IPS-NIHi7 (cell line): ENCODE measurements around the gene SPARCL1.
A peak's percentile ranks its signal among the peaks of the same experiment; 100 is the strongest.
"Not testable (repeated sequence)": the region's sequence is repeated elsewhere in the genome, so short reads cannot be mapped to it uniquely, and the experiment has no call there.

Source experiments
- DNase-seq: peaks from one replicate; pipeline ENCODE4 v3.0.0; 2012; ENCODE audit warnings: mixed read lengths; ENCODE audit errors: extremely low spot score

Gene SPARCL1

GRCh38 chr4:87529187-87529586, at the start of gene SPARCL1:
SPARCL1 (minus strand) TSS chr4:87529376; CDS start chr4:87499574, 29,802 bp downstream.
- DNase-seq: peak; percentile 14

GRCh38 chr4:87575983-87576382, 46.8 kb upstream of the SPARCL1 start:
- DNase-seq: no peak

- DNase-seq: no peak
Measured at GRCh38 chr4:87575408-87575807, 46.2 kb upstream of the SPARCL1 start.

GRCh38 chr4:87574996-87575395, 45.8 kb upstream of the SPARCL1 start:
- DNase-seq: no peak

- DNase-seq: not testable (repeated sequence)
Measured at GRCh38 chr4:87574376-87574775, 45.2 kb upstream of the SPARCL1 start.

GRCh38 chr4:87570290-87570805, 41.2 kb upstream of the SPARCL1 start:
- DNase-seq: no peak

DNA sequence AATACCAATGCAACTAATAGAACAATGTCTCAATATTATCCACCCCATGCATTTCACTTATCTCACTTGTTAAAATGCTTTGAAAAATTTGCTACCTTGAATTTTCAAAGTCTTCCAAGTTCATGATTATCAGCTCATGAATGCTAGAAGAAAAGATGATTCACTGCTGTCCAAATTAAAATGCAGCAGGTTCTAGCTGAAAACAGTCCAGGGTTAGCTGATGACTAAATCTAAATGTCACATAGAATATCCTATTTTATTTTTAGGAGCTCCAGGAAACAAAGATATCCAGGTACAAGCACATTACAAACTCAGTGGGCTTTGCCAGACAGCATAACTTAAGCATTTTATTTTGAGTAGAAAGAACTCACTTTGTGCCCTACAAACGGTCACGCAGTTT, 38.0 kb upstream of the SPARCL1 start:
- DNase-seq: no peak

DNA sequence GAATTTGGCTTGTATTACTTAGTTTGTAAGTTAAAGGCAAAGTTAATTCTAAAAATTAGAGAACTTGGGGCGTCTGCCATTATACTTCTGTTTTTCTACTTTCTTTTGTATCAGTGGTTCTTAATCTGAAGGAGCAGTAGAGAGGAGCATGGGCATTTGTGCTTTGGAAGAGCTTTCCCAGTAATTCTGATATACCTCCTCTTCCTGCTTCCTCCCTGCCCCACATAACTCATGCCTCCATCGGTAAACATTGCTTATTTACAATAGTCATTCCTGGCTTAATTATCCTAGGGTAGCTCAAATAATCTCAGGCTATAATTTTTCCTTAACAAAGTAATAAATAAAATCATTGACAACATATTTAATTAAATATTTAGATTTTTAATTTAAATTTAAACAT, 37.1 kb upstream of the SPARCL1 start:
- no peak for DNase-seq

DNA sequence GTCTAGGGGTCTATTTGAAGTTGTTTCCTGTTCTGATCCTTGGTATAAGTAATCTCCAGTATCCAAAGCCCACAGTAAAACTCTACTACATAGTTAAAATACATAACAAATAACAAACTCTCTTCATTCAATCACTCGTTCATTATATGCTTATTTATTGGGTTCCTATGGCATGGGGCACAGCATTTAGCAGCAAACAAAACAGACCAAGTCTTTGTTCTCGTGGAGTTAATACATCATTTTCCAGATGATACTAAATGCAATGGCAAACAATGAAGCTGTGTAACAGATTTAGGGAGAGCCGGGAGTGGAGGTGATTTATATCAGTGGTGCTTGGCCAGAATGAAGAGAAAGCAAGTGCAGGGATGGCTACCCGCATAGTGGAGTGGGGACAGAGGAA, 36.6 kb upstream of the SPARCL1 start:
- no peak for DNase-seq

DNA sequence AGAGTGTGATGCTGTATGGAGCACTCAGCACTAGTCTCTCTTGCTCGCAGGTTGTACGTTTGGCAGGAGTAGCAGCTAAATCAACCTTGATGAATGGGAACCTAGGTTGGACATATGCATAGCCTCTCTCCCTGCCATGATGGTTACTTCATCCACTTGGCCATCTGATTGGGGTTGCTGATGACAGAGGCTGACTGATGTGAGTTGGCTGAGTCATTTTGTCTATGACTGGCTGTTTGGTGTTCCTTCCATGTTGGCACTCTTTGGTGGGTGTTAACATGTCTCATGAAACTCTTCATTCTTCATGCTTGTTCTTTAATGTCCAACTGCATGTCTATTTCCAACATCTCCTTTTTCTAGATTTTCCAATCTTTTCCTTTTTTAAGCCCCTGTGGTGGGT, 31.6 kb upstream of the SPARCL1 start:
- no peak for DNase-seq

DNA sequence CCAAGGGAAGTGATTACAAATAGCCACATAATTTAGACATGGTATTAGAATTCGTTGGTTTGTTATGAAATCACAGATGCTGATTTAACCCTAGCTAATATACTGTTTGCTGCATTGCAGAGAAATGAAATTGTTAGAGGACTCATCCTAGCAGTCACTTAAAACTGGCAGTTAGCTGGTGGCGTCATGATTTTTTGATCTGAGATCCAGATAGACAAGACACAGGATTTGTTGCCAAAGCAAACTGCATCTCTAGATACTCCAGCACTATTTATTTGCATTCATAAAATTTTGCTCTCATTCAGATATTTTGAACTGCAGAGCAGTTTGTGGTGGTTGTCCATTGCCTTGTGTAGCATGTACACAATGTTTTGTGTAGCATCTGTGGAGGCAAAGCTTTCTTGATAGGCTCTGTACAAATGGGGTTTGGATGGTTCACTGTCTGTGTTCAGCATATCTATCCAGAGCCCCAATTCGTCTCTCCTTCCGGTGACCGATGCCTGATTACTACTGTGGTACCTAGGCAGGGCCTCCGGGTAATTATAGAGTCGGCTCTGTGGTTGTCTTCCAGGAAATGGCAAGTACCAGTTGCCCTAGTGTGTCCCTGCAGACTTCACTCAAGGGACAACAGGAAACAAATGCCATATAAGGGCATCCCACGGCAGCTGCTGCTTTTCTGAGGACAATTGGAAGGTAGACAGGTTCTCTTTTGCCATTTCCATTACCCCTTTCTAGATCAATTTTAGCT, 30.1 kb upstream of the SPARCL1 start:
- DNase-seq: peak; percentile 63

GRCh38 chr4:87557348-87557747, 28.2 kb upstream of the SPARCL1 start:
- no peak for DNase-seq

DNA sequence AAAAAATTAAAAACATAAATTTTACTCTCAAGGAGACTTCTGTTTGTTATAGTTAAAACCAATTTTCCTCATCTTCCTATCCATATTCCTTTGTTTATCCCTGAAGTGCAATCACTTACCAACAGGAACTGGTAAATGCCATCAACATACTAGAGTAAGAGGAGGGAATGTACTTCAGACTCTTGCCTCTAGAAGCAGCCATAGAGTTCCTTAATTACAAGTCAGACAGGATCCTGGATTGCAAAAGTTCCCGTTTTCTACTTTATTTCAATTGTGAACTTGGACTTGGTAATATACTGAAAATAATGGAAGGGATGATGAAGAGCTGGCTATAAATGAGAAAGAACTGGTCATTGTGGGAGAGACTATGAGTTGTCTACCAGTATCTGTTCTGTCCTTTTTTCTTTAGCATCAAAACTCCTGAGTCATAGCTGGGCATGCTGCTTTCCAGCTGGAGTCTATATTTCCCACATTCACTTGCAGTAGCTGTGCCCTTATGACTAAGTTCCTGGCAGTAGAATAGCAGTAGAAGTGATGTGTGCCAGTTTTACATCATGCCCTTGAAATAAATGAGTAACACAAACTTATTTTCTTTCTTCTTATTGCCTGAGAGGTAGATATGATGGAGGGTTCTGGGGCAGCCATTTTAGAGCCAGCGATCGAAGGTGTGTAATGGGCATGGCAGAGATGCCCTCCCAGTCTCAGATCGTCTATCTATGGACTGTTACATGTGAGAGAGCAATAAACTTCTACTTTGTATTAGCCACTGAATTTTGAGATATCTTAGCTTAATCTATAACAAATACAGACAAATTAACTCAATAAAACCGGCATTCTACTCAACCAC, 26.8 kb upstream of the SPARCL1 start:
- no peak for DNase-seq

DNA sequence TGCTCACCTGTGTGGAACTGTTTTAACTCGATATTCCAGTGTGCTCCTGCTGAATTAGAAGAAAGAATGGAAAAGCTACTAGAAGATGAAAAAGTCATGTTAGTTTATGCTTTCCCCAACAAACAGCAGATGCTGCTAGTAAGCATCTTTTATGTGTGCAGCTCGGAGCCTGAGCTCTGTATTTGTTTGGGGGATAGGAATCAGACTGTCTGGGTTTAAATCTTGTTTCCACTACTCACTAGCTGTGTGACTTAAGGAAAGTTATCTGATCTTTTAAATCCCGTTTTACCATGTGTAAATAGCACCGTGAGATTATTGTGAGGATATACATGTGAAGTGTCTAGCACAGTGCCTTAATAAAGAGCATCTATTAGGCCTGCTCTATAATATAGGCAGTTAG, 24.0 kb upstream of the SPARCL1 start:
- no peak for DNase-seq

DNA sequence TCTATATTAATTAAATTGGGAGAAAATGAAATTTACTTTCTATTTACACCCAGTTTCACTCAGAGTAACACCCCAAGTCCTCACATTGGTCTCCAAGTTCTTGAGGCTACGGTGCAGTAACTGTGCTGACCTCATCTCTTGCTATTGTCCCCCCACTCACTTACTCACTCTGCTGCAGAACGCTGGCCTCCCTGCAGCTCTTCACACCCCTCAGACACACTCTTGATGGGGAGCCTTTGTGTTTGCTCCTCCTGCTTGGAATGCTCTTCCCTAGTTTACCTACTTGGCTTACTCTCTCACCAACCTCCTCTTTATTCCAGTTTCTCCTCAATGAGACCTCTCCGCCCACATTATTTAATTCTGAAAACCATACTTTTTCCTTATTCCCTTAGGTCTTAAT, 22.2 kb upstream of the SPARCL1 start:
- DNase-seq: peak; percentile 51

GRCh38 chr4:87547016-87547708, 18.0 kb upstream of the SPARCL1 start:
- no peak for DNase-seq

- peak; percentile 22 for DNase-seq
Measured at GRCh38 chr4:87545052-87545451, 15.9 kb upstream of the SPARCL1 start.

DNA sequence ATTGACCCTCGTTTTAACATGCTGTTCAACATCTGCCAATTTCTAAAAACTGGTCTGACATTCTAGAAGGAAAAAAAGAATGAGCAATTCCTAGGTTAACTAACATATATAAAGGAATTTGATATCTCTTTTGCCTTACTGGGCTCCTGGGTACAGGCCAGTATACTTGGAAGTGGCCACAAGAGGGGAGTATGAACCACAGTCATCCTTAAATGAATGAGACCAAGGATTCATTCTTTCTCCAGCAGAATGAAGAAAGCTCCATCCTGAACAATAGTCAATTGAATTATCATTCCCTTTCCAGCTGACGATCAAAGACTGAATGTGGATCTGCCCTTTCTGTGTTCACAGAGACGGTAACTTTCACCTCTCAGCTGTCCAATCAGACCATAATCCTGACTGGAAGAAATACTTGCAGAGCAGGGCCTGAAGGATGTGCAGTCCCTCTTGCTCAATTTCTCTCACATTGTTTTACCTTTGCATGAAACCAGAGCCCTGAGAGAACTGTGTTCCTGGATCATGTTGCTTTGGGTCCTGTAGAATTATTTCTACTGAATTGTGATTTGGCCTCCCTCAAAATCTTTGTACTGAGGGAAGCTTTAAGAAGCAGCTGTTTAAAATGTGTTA, 14.8 kb upstream of the SPARCL1 start:
- DNase-seq: peak; percentile 65

DNA sequence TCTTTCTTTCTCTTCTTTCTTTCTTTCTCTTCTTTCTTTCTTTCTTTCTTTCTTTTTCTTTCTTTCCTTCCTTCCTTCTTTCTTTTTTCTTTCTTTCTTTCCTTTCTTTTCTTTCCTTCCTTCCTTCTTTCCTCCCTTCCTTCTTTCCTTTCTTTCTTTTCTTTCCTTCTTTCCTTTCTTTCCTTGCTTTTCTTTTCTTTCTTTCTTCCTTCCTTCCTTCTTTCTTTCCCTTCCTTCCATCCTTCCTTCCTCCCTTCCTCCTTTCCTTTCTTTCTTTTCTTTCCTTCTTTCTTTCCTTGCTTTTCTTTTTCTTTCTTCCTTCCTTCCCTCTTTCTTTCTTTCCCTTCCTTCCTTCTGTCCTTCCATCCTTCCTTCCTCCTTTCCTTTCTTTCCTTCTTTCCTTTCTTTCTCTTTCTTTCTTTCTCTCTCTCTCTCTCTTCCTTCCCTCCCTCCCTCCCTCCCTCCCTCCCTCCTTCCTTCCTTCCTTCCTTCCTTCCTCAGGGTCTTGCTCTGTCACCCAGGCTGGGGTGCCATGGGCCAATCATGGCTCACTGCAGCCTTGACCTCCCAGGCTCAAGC, 13.6 kb upstream of the SPARCL1 start:
- no peak for DNase-seq

DNA sequence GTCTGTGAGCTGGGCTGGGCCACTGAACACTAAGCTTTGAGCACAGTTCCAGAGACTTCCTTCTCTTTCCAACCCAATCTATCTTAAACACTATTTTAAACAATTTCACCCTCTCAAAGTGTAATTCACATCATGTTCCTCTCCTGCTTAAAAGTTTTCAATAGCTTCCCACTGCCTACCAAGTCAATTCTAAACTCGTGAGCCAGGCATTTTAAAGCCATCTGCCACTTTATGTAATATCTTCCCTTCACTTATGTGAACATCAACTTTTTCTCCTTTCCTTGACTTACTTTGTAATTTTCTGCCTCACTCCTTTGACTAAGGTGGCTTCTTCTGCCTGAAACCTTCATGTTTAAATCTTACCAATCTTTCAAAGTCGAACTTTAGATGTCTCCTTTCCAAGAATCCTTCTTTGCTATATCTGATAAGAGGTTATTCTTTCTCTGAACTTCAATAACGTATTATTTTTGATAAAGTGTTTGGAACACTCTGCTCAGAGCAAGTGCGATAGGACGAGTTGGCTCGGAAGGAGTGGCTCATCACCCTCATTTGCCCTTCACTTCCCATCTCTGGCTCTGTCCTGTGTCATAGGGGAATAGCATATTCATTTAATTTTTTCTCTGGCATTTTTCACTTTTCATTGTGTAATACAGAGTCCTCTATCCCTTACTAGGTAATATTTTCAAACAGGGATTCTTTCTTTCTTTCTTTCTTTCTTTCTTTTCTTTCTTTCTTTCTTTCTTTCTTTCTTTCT, 13.0 kb upstream of the SPARCL1 start:
- no peak for DNase-seq

GRCh38 chr4:87541521-87541920, 12.3 kb upstream of the SPARCL1 start:
- DNase-seq: no peak
